PC-3 (cell line): ENCODE results near the gene IQSEC3. TPM values are rescaled to one million over a fixed set of nuclear protein-coding genes. Genes with fewer than 3 reads are reported as not detected.

Source experiments
- ATAC-seq: fragments of 200-7000 bp; cut with Tn5 transposase; 2 replicates; pipeline ENCODE4 v1.9.1; 2020; ENCODE audit warnings: mild to moderate bottlenecking, moderate library complexity
- BruUV-seq: library from RNA; stranded (reverse); fragments of 400-500 nt; replicated peaks from 2 replicates; lab custom pipeline; 2021; lab: Mats Ljungman, UMichigan
- CTCF ChIA-PET: fragments of 300-600 bp; sonication (Branson Sonifier 250); formaldehyde crosslinking; loops from one replicate; lab custom pipeline; 2022; ENCODE audit warnings: antibody characterized with exemption; lab: Charles Lee
- POLR2A ChIA-PET: fragments of 300-600 bp; sonication (Branson Sonifier 250); formaldehyde crosslinking; loops from one replicate; lab custom pipeline; 2022; ENCODE audit warnings: antibody characterized with exemption; ENCODE audit not compliant: unreplicated experiment; lab: Charles Lee
- DNase-seq: peaks from one replicate; pipeline ENCODE4 v3.0.0-alpha.2; 2015
- H2AFZ ChIP-seq: fragments of 300-600 bp; sonication (generic); 2 replicates; pipeline ENCODE4 v1.6.0; 2016; ENCODE audit warnings: antibody characterized with exemption, low read length
- H3F3A ChIP-seq: fragments of 300-600 bp; sonication (generic); one replicate; pipeline ENCODE4 v1.6.0; 2017; ENCODE audit warnings: antibody characterized with exemption, low read length, control low read depth, mild to moderate bottlenecking; ENCODE audit not compliant: unreplicated experiment
- H3K27ac ChIP-seq: fragments of 300-600 bp; sonication (generic); 2 replicates; pipeline ENCODE4 v1.5.1; 2016; ENCODE audit warnings: mild to moderate bottlenecking, low read length
- H3K27me3 ChIP-seq: fragments of 300-600 bp; sonication (generic); 2 replicates; pipeline ENCODE4 v1.6.1; 2016; ENCODE audit warnings: low read length, mixed read lengths
- H3K36me3 ChIP-seq: fragments of 300-600 bp; sonication (generic); 2 replicates; pipeline ENCODE4 v1.6.1; 2016; ENCODE audit warnings: low read depth, mixed run types, low read length, mixed read lengths
- H3K4me1 ChIP-seq: fragments of 300-600 bp; sonication (generic); 2 replicates; pipeline ENCODE4 v1.5.1; 2016; ENCODE audit warnings: low read length; ENCODE audit not compliant: insufficient read depth
- H3K4me2 ChIP-seq: fragments of 300-600 bp; sonication (generic); 2 replicates; pipeline ENCODE4 v1.6.0; 2016; ENCODE audit warnings: low read length
- H3K4me3 ChIP-seq: fragments of 300-600 bp; sonication (generic); 2 replicates; pipeline ENCODE4 v1.5.1; 2016; ENCODE audit warnings: mild to moderate bottlenecking, low read length, mixed read lengths
- H3K79me2 ChIP-seq: fragments of 300-600 bp; sonication (generic); 2 replicates; pipeline ENCODE4 v1.6.1; 2017; ENCODE audit warnings: low read length, mixed read lengths
- H3K9ac ChIP-seq: fragments of 300-600 bp; sonication (generic); 2 replicates; pipeline ENCODE4 v1.6.0; 2016; ENCODE audit warnings: mild to moderate bottlenecking, low read length
- H3K9me2 ChIP-seq: fragments of 300-600 bp; sonication (generic); replicated peaks from 2 replicates; pipeline ENCODE4 v1.6.1; 2016; ENCODE audit warnings: mixed run types, low read length, mixed read lengths
- H3K9me3 ChIP-seq: fragments of 300-600 bp; sonication (generic); 2 replicates; pipeline ENCODE4 v1.6.1; 2016; ENCODE audit warnings: low read length, mixed read lengths
- H4K20me1 ChIP-seq: fragments of 300-600 bp; sonication (generic); 2 replicates; pipeline ENCODE4 v1.6.1; 2016; ENCODE audit warnings: low read length, mixed read lengths
- CTCF ChIP-seq: fragments of 300-600 bp; sonication (generic); conservative IDR thresholded peaks from 2 replicates; pipeline ENCODE4 v1.5.1; 2017; ENCODE audit warnings: antibody characterized with exemption, low read depth, mild to moderate bottlenecking, low read length
- EZH2 ChIP-seq: fragments of 300-600 bp; sonication (generic); IDR thresholded peaks from one replicate; pipeline ENCODE4 v1.6.1; 2017; ENCODE audit warnings: antibody characterized with exemption, mild to moderate bottlenecking, low read length; ENCODE audit not compliant: unreplicated experiment
- EZH2phosphoT487 ChIP-seq: fragments of 300-600 bp; sonication (generic); IDR thresholded peaks from 2 replicates; pipeline ENCODE4 v1.6.1; 2018; ENCODE audit warnings: mild to moderate bottlenecking, antibody characterized with exemption, low read length, borderline replicate concordance
- intact Hi-C: fragments of 100-400 bp; cut with micrococcal nuclease; formaldehyde crosslinking; loops from 2 replicates; pipeline ENCODE4 v1.9.0; 2023
- total RNA-seq: library from RNA; depleted of rRNA; stranded (reverse); fragments of >200 nt; gene quantifications from 2 replicates; pipeline ENCODE4 v1.2.3, GENCODE V29; 2014

Gene IQSEC3
- total RNA-seq, 1 experiment from 2014 or later: 0.11 TPM

GRCh38 chr12:209851-210250 lies 143.3 kb downstream of the IQSEC3 start:
- Histone ChIP-seq H3K4me1 (no peaks in the 10 kb centered on the region), H3K9me3 (no peaks in the 10 kb centered on the region), H3K9me2 (no peaks in the 10 kb centered on the region), H3K4me2 (no peak overlapping the region), H2AFZ (no peak overlapping the region), H3K9ac (no peak overlapping the region), H4K20me1 (no peaks in the 10 kb centered on the region), H3K36me3 (no peaks in the 10 kb centered on the region), H3K4me3 (no peak overlapping the region), H3K27me3 (peaks cover 41% of the 10 kb centered on the region), H3F3A (no peaks in the 10 kb centered on the region), H3K27ac (no peak overlapping the region), H3K79me2 (no peaks in the 10 kb centered on the region)
- ChIA-PET POLR2A (no interaction called here), CTCF (no interaction called here)
- no peak for TF ChIP-seq EZH2
- TF ChIP-seq CTCF: no peak
- no peak for TF ChIP-seq EZH2phosphoT487
- ATAC-seq (no peak), DNase-seq (no peak)
- intact Hi-C loops: no loop called here
- BruUV-seq: no TSS peak

DNA sequence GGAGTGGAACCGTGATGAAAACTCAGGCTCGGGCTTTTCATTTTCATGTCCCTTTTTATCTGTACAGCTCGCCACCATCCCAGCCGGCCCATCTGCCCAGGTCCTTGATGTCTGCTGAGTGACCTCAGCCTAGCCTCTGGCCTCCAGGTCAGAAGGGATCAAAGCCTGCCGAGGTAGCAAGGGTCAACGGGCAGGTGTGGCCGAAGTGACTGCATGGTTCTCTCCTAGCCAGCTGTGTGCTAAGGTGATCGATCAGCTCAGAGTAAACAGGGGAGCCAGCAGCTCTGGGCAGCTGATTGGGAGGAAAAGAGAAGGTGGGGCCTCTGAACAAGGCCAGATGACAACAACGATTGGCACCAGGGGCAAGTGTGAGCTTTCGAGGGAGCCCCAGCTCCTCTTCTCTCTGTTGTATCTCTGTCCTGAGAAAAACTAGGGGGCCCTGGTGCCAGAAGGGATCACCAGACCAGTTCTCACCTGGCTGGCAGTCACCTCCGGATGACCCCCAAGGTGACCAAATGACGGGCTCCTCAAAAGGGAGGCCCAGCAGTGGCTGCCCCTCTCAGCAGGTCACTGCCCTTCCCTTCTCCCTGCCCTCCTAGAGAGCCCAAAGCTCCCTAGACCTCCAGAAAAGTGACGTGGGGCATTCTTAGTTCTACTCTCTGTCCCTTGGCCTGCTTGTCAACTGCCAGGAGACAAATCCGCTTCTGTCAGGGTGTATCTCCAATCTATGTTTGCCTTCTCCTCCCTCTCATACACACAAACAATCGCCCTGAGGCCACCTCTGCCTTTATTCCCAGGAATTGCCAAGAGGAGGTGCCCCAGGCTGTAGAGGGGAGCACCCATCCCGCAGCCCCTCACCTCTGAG lies 143.9 kb downstream of the IQSEC3 start:
- TF ChIP-seq EZH2phosphoT487 (no peak), EZH2 (no peak), CTCF (no peak)
- intact Hi-C loops: no loop called here
- ATAC-seq: no peak

DNA sequence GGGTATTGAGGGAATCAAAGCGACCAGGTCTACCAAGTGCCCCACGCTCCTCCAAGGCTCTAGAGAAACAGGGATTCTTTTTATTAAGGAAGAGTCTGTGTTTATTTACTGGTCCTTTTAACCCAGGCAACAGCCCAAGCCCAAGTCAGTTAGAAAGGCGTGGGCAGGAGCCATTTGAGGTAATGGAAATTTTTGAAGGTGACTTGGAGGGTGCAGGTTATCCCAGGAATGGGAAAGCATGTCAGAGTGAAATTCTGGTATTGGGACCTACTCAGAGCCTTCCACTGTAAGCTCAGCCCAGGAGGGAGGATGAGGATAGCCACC lies 144.5 kb downstream of the IQSEC3 start:
- TF ChIP-seq EZH2phosphoT487: no peak
- no peak for TF ChIP-seq EZH2
- no peak for TF ChIP-seq CTCF
- no peak overlapping the region for H3K27ac ChIP-seq
- H3K9me2 ChIP-seq: no peaks in the 10 kb centered on the region
- ChIA-PET POLR2A (no interaction called here), CTCF (no interaction called here)
- H3K4me2 ChIP-seq: no peak overlapping the region
- H3K9ac ChIP-seq: no peak overlapping the region
- no peaks in the 10 kb centered on the region for H3K4me1 ChIP-seq
- no peak overlapping the region for H2AFZ ChIP-seq
- H3F3A ChIP-seq: no peaks in the 10 kb centered on the region
- no peaks in the 10 kb centered on the region for H4K20me1 ChIP-seq
- no peaks in the 10 kb centered on the region for H3K79me2 ChIP-seq
- H3K9me3 ChIP-seq: no peaks in the 10 kb centered on the region
- H3K36me3 ChIP-seq: no peaks in the 10 kb centered on the region
- BruUV-seq: no TSS peak
- peaks cover 44% of the 10 kb centered on the region for H3K27me3 ChIP-seq
- no peak overlapping the region for H3K4me3 ChIP-seq
- no peak for DNase-seq
- no peak for ATAC-seq
- intact Hi-C loops: no loop called here

More for the DNA sequence above, 143.9 kb downstream of the IQSEC3 start:
- Histone ChIP-seq H3K36me3 (no peaks in the 10 kb centered on the region), H3K79me2 (no peaks in the 10 kb centered on the region), H3K4me2 (no peak overlapping the region), H3K9me2 (no peaks in the 10 kb centered on the region), H3K27ac (no peak overlapping the region), H4K20me1 (no peaks in the 10 kb centered on the region), H3K4me3 (no peak overlapping the region), H3K9ac (no peak overlapping the region), H2AFZ (no peak overlapping the region), H3F3A (no peaks in the 10 kb centered on the region), H3K27me3 (peaks cover 44% of the 10 kb centered on the region), H3K9me3 (no peaks in the 10 kb centered on the region), H3K4me1 (no peaks in the 10 kb centered on the region)
- no TSS peak for BruUV-seq
- POLR2A ChIA-PET: no interaction called here
- DNase-seq: no peak
- CTCF ChIA-PET: no interaction called here
